ENCODE results near the gene LPIN2. TPM values are rescaled to one million over a fixed set of nuclear protein-coding genes. Genes with fewer than 3 reads are reported as not detected.
"Not testable (repeated sequence)": the region's sequence is repeated elsewhere in the genome, so short reads cannot be mapped to it uniquely, and the experiment has no call there.

The LPIN2 gene
- total RNA-seq, 1 donor: 48.1 TPM

DNA sequence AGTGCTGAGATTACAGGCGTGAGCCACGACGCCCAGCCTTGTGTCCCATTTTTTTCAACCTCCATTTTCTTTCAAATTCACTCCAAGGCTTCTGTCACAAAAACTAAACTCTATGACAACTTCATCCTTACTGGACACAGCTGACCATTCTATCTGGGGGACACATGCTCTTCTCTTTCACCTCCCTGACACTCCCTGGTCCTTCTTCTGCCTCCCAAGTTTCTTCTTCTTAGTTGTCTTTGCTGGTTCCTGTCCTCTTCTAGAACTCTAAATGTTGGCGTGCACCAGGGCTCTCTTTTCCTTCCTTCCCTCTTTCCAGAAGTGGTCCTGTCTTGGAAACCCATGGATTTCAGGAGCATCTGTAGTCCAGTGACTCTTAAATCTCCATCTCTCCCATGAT lies 40.1 kb upstream of the LPIN2 start:
- Histone ChIP-seq H3K27ac (ENCODE audit: low read depth, low read length) (no peak overlapping the region), H3K36me3 (ENCODE audit: insufficient read depth, low read length) (no peaks in the 10 kb centered on the region), H3K9me3 (ENCODE audit: low read depth, low read length) (no peaks in the 10 kb centered on the region), H3K79me2 (ENCODE audit: insufficient read depth, low read length) (no peaks in the 10 kb centered on the region), H3K4me1 (ENCODE audit: insufficient read depth, low read length) (no peaks in the 10 kb centered on the region), H3K27me3 (ENCODE audit: insufficient read depth, low read length) (peaks cover 12% of the 10 kb centered on the region), H2AFZ (ENCODE audit: low read length) (no peak overlapping the region), H3K4me2 (ENCODE audit: insufficient read depth, low read length) (no peak overlapping the region), H4K20me1 (ENCODE audit: insufficient read depth, low read length) (no peaks in the 10 kb centered on the region), H3K4me3 (ENCODE audit: insufficient read depth, low read length) (no peak overlapping the region)
- no peak for DNase-seq (ENCODE audit: insufficient read length, low spot score, missing footprints)
- TF ChIP-seq, protein P1, sequence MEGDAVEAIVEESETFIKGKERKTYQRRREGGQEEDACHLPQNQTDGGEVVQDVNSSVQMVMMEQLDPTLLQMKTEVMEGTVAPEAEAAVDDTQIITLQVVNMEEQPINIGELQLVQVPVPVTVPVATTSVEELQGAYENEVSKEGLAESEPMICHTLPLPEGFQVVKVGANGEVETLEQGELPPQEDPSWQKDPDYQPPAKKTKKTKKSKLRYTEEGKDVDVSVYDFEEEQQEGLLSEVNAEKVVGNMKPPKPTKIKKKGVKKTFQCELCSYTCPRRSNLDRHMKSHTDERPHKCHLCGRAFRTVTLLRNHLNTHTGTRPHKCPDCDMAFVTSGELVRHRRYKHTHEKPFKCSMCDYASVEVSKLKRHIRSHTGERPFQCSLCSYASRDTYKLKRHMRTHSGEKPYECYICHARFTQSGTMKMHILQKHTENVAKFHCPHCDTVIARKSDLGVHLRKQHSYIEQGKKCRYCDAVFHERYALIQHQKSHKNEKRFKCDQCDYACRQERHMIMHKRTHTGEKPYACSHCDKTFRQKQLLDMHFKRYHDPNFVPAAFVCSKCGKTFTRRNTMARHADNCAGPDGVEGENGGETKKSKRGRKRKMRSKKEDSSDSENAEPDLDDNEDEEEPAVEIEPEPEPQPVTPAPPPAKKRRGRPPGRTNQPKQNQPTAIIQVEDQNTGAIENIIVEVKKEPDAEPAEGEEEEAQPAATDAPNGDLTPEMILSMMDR (IDR thresholded peaks at IDR 0.05; ENCODE audit: extremely low read depth, low read depth, low read length): no peak

DNA sequence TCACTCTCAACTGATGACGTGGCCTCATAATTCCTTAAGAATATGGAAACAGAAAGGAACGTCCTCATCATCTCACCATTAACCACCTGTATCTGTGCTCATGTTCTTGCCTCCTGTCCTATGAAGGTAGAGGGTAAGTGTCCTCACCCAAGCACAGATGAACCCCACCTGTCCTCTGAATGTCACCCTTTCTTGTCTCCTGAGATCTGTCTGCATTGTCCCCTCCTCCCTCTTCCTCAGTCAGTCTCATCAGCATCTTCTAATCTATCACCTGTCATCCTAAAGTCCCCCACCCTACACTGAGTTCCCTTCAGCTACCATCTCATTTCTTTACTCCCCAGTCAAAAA lies 39.4 kb upstream of the LPIN2 start:
- H3K4me3 ChIP-seq (ENCODE audit: insufficient read depth, low read length): no peak overlapping the region
- H3K9me3 ChIP-seq (ENCODE audit: low read depth, low read length): no peaks in the 10 kb centered on the region
- no peak overlapping the region for H2AFZ ChIP-seq (ENCODE audit: low read length)
- no peaks in the 10 kb centered on the region for H3K36me3 ChIP-seq (ENCODE audit: insufficient read depth, low read length)
- peaks cover 12% of the 10 kb centered on the region for H3K27me3 ChIP-seq (ENCODE audit: insufficient read depth, low read length)
- no peaks in the 10 kb centered on the region for H3K79me2 ChIP-seq (ENCODE audit: insufficient read depth, low read length)
- H4K20me1 ChIP-seq (ENCODE audit: insufficient read depth, low read length): no peaks in the 10 kb centered on the region
- no peak overlapping the region for H3K27ac ChIP-seq (ENCODE audit: low read depth, low read length)
- DNase-seq (ENCODE audit: insufficient read length, low spot score, missing footprints): no peak
- H3K4me2 ChIP-seq (ENCODE audit: insufficient read depth, low read length): no peak overlapping the region
- TF ChIP-seq, protein P1 (IDR thresholded peaks at IDR 0.05; ENCODE audit: extremely low read depth, low read depth, low read length): no peak
- H3K4me1 ChIP-seq (ENCODE audit: insufficient read depth, low read length): no peaks in the 10 kb centered on the region

DNA sequence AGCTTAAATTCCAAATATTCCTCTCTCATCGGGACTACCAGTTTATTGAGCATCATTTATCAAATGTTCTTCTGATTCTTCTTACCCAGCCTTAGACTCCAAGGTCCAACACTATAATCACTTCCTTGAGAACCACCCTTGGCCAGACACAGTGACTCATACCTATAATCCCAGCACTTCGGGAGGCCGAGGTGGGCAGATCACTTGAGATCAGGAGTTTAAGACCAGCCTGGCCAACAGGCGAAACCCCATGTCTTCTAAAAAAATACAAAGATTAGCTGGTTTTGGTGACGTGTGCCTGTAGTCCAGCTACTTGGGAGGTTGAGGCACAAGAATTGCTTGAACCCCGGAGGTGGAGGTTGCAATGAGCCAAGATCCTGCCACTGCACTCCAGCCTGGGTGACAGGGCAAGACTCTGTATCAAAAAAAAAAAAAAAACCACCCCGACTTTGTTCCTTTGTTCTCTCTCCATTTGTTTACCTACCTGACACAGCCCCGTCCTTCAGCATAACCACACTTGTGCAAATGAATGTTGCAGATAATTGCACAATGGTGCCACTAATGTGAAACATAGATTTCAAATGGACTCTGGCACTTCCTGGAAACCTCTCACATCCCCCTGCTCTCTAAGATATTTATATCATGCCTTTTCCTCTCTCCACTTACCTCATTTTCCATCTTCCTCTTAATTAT lies 38.9 kb upstream of the LPIN2 start:
- no peak overlapping the region for H3K4me3 ChIP-seq (ENCODE audit: insufficient read depth, low read length)
- H3K79me2 ChIP-seq (ENCODE audit: insufficient read depth, low read length): no peaks in the 10 kb centered on the region
- no peaks in the 10 kb centered on the region for H3K36me3 ChIP-seq (ENCODE audit: insufficient read depth, low read length)
- no peaks in the 10 kb centered on the region for H4K20me1 ChIP-seq (ENCODE audit: insufficient read depth, low read length)
- no peak overlapping the region for H2AFZ ChIP-seq (ENCODE audit: low read length)
- no peak for DNase-seq (ENCODE audit: insufficient read length, low spot score, missing footprints)
- H3K4me2 ChIP-seq (ENCODE audit: insufficient read depth, low read length): no peak overlapping the region
- TF ChIP-seq, protein P1 (IDR thresholded peaks at IDR 0.05; ENCODE audit: extremely low read depth, low read depth, low read length): no peak
- no peaks in the 10 kb centered on the region for H3K9me3 ChIP-seq (ENCODE audit: low read depth, low read length)
- H3K27ac ChIP-seq (ENCODE audit: low read depth, low read length): no peak overlapping the region
- peaks cover 9% of the 10 kb centered on the region for H3K27me3 ChIP-seq (ENCODE audit: insufficient read depth, low read length)
- no peaks in the 10 kb centered on the region for H3K4me1 ChIP-seq (ENCODE audit: insufficient read depth, low read length)

DNA sequence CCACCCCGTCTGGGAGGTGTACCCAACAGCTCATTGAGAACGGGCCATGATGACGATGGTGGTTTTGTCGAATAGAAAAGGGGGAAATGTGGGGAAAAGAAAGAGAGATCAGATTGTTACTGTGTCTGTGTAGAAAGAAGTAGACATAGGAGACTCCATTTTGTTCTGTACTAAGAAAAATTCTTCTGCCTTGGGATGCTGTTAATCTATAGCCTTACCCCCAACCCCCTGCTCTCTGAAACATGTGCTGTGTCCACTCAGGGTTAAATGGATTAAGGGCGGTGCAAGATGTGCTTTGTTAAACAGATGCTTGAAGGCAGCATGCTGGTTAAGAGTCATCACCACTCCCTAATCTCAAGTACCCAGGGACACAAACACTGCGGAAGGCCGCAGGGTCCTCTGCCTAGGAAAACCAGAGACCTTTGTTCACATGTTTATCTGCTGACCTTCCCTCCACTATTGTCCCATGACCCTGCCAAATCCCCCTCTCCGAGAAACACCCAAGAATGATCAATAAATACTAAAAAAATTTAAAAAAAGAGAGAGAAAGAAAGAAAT lies 37.0 kb upstream of the LPIN2 start:
- H3K79me2 ChIP-seq (ENCODE audit: insufficient read depth, low read length); H3K9me3 ChIP-seq (ENCODE audit: low read depth, low read length); H3K36me3 ChIP-seq (ENCODE audit: insufficient read depth, low read length); H3K27me3 ChIP-seq (ENCODE audit: insufficient read depth, low read length); H3K4me1 ChIP-seq (ENCODE audit: insufficient read depth, low read length); DNase-seq (ENCODE audit: insufficient read length, low spot score, missing footprints); H3K27ac ChIP-seq (ENCODE audit: low read depth, low read length); H4K20me1 ChIP-seq (ENCODE audit: insufficient read depth, low read length); H3K4me3 ChIP-seq (ENCODE audit: insufficient read depth, low read length); H2AFZ ChIP-seq (ENCODE audit: low read length); H3K4me2 ChIP-seq (ENCODE audit: insufficient read depth, low read length): not testable (repeated sequence)

All from osteoblast (primary cell).